ENCODE results near the gene TMEM53. TPM values are rescaled to one million over a fixed set of nuclear protein-coding genes. Genes with fewer than 3 reads are reported as not detected.

The TMEM53 gene
- total RNA-seq, 3 donors from 2014 or later, result 8.3 to 9.4 (median 9.2) TPM

GRCh38 chr1:44642255-44642654, 32.0 kb downstream of the TMEM53 start:
- TF ChIP-seq POLR2A (IDR thresholded peaks at IDR 0.05) (no peak), CTCF (IDR thresholded peaks at IDR 0.05) (no peak), POLR2AphosphoS5 (IDR thresholded peaks at IDR 0.05) (no peak)
- H3K4me1 ChIP-seq, result peaks cover 0 to 11% of the 10 kb centered on the region in 2 donors
- H3K27ac ChIP-seq, result no peak overlapping the region

GRCh38 chr1:44641126-44642102, 32.9 kb downstream of the TMEM53 start:
- no peak overlapping the region for H3K27ac ChIP-seq
- TF ChIP-seq POLR2AphosphoS5 (IDR thresholded peaks at IDR 0.05), result no peak
- TF ChIP-seq CTCF (IDR thresholded peaks at IDR 0.05), result no peak
- no peak for TF ChIP-seq POLR2A (IDR thresholded peaks at IDR 0.05)

More at GRCh38 chr1:44642255-44642654, 32.0 kb downstream of the TMEM53 start:
- H3K36me3 ChIP-seq, result peaks cover 20% of the 10 kb centered on the region
- H3K9me3 ChIP-seq, result no peaks in the 10 kb centered on the region
- no peak overlapping the region for H3K4me3 ChIP-seq
- H3K27me3 ChIP-seq, result no peaks in the 10 kb centered on the region
- no peak for DNase-seq (ENCODE audit: low spot score in 2 of 2)
- intact Hi-C loops (cut with DNase I; ENCODE audit: low total_unique reads), result no loop called here

GRCh38 chr1:44640200-44640853, 34.0 kb downstream of the TMEM53 start:
- no peak overlapping the region for H3K27ac ChIP-seq
- TF ChIP-seq POLR2A (IDR thresholded peaks at IDR 0.05) (no peak), CTCF (IDR thresholded peaks at IDR 0.05) (no peak), POLR2AphosphoS5 (IDR thresholded peaks at IDR 0.05) (no peak)
- H3K9me3 ChIP-seq, result no peaks in the 10 kb centered on the region
- peaks cover 0 to 11% of the 10 kb centered on the region in 2 donors for H3K4me1 ChIP-seq
- intact Hi-C loops (cut with DNase I; ENCODE audit: low total_unique reads), result no loop called here
- peaks cover 20% of the 10 kb centered on the region for H3K36me3 ChIP-seq
- H3K4me3 ChIP-seq, result no peak overlapping the region
- no peak for DNase-seq (ENCODE audit: low spot score in 2 of 2)
- H3K27me3 ChIP-seq, result no peaks in the 10 kb centered on the region

More at GRCh38 chr1:44641126-44642102, 32.9 kb downstream of the TMEM53 start:
- no peaks in the 10 kb centered on the region for H3K27me3 ChIP-seq
- peaks cover 20% of the 10 kb centered on the region for H3K36me3 ChIP-seq
- intact Hi-C loops (cut with DNase I; ENCODE audit: low total_unique reads), result no loop called here
- H3K4me1 ChIP-seq, result peaks cover 0 to 11% of the 10 kb centered on the region in 2 donors
- no peaks in the 10 kb centered on the region for H3K9me3 ChIP-seq
- H3K4me3 ChIP-seq, result no peak overlapping the region
- no peak for DNase-seq (ENCODE audit: low spot score in 2 of 2)

GRCh38 chr1:44637702-44638411, 36.4 kb downstream of the TMEM53 start:
- Histone ChIP-seq H3K27ac (no peak overlapping the region), H3K9me3 (no peaks in the 10 kb centered on the region), H3K4me1 (peaks cover 3 to 11% of the 10 kb centered on the region in 2 donors), H3K27me3 (no peaks in the 10 kb centered on the region), H3K36me3 (peaks cover 20% of the 10 kb centered on the region), H3K4me3 (no peak overlapping the region)
- intact Hi-C loops (cut with DNase I; ENCODE audit: low total_unique reads), result no loop called here
- no peak for TF ChIP-seq POLR2A (IDR thresholded peaks at IDR 0.05)
- no peak for TF ChIP-seq POLR2AphosphoS5 (IDR thresholded peaks at IDR 0.05)
- TF ChIP-seq CTCF (IDR thresholded peaks at IDR 0.05), result no peak
- no peak for DNase-seq (ENCODE audit: low spot score in 2 of 2)

All from breast epithelium (tissue), 4 donors.